Right atrium auricular region (tissue), 2 donors: ENCODE measurements around the gene ELL. TPM values are rescaled to one million over a fixed set of nuclear protein-coding genes. Genes with fewer than 3 reads are reported as not detected.

Experiments used
- DNase-seq: peaks from one replicate; pipeline ENCODE4 v3.0.0-alpha.2; 2019; ENCODE audit warnings: low spot score
- H3K27ac ChIP-seq, 2 donors: fragments of 200-600 bp; sonication (generic); 1 replicate in 1 of 2; 2 replicates in 1 of 2; pipeline ENCODE4 v1.5.1; 2016 to 2019
- H3K27me3 ChIP-seq, 2 donors: fragments of 200-600 bp; sonication (generic); one replicate each; pipeline versions ENCODE4 v1.5.1 to v1.6.0; 2017 to 2019
- H3K36me3 ChIP-seq: fragments of 200-600 bp; sonication (generic); one replicate; pipeline ENCODE4 v1.5.1; 2016
- H3K4me1 ChIP-seq, 2 donors: fragments of 200-600 bp; sonication (generic); one replicate each; pipeline versions ENCODE4 v1.5.1 to v1.6.0; 2017 to 2019
- H3K4me3 ChIP-seq, 2 donors: fragments of 200-600 bp; sonication (generic); 1 replicate in 1 of 2; 2 replicates in 1 of 2; pipeline ENCODE4 v1.5.1; 2017 to 2019; ENCODE audit warnings: mild to moderate bottlenecking in 1 of 2, moderate library complexity in 1 of 2
- H3K9me3 ChIP-seq, 2 donors: fragments of 200-600 bp; sonication (generic); one replicate each; pipeline ENCODE4 v1.5.1; 2019
- CTCF ChIP-seq, 2 donors: fragments of 200-600 bp; sonication (generic); IDR thresholded peaks; one replicate each; pipeline ENCODE4 v1.5.1; 2019; ENCODE audit warnings: antibody characterized with exemption in 2 of 2
- total RNA-seq, 2 donors: library from RNA; depleted of rRNA; stranded (reverse); fragments of >200 nt; gene quantifications; one replicate each; pipeline ENCODE4 v1.1.0, GENCODE V29; 2016

ELL gene
- total RNA-seq, 2 donors from 2014 or later, result 12.4 to 17.5 TPM

- Histone ChIP-seq H3K4me3 (peak overlapping the region in 1 of 2 donors; percentile 59), H3K4me1 (peaks cover 0 to 59% of the 10 kb centered on the region in 2 donors), H3K36me3 (no peaks in the 10 kb centered on the region), H3K27ac (peak overlapping the region in 1 of 2 donors; percentile 72), H3K9me3 (no peaks in the 10 kb centered on the region), H3K27me3 (no peaks in the 10 kb centered on the region)
- TF ChIP-seq CTCF (IDR thresholded peaks at IDR 0.05), result no peak
- DNase-seq, result no peak
These were observed 87.3 kb downstream of the ELL start for GRCh38 chr19:18434411-18435175.

- Histone ChIP-seq H3K27me3 (no peaks in the 10 kb centered on the region), H3K4me1 (peaks cover 0 to 60% of the 10 kb centered on the region in 2 donors), H3K9me3 (no peaks in the 10 kb centered on the region), H3K4me3 (peak overlapping the region; percentile 36 to 59), H3K36me3 (no peaks in the 10 kb centered on the region), H3K27ac (peak overlapping the region; percentile 60 to 72)
- DNase-seq, result no peak
- TF ChIP-seq CTCF (IDR thresholded peaks at IDR 0.05), result no peak
These were observed 88.0 kb downstream of the ELL start for GRCh38 chr19:18433735-18434398.

GRCh38 chr19:18433015-18433691 lies 88.7 kb downstream of the ELL start:
- H3K27me3 ChIP-seq, result no peaks in the 10 kb centered on the region
- peaks cover 0 to 60% of the 10 kb centered on the region in 2 donors for H3K4me1 ChIP-seq
- no peak for TF ChIP-seq CTCF (IDR thresholded peaks at IDR 0.05)
- H3K36me3 ChIP-seq, result no peaks in the 10 kb centered on the region
- H3K9me3 ChIP-seq, result no peaks in the 10 kb centered on the region
- H3K27ac ChIP-seq, result peak overlapping the region; percentile 60 to 72
- DNase-seq, result no peak
- peak overlapping the region; percentile 36 to 59 for H3K4me3 ChIP-seq

- H3K4me3 ChIP-seq, result peak overlapping the region; percentile 36 to 59
- H3K36me3 ChIP-seq, result no peaks in the 10 kb centered on the region
- no peak for DNase-seq
- H3K27me3 ChIP-seq, result no peaks in the 10 kb centered on the region
- peaks cover 0 to 54% of the 10 kb centered on the region in 2 donors for H3K4me1 ChIP-seq
- H3K27ac ChIP-seq, result peak overlapping the region; percentile 60 to 72
- H3K9me3 ChIP-seq, result no peaks in the 10 kb centered on the region
- no peak for TF ChIP-seq CTCF (IDR thresholded peaks at IDR 0.05)
These were observed 89.4 kb downstream of the ELL start for GRCh38 chr19:18432275-18433014.

- Histone ChIP-seq H3K36me3 (no peaks in the 10 kb centered on the region), H3K4me1 (peaks cover 0 to 52% of the 10 kb centered on the region in 2 donors), H3K27ac (no peak overlapping the region), H3K9me3 (no peaks in the 10 kb centered on the region), H3K27me3 (no peaks in the 10 kb centered on the region), H3K4me3 (no peak overlapping the region)
- no peak for DNase-seq
- no peak for TF ChIP-seq CTCF (IDR thresholded peaks at IDR 0.05)
These were observed 90.3 kb downstream of the ELL start for GRCh38 chr19:18431351-18432197.
